GM18519 (cell line): ENCODE data around the gene TOMM40.
"Not testable (repeated sequence)": the region's sequence is repeated elsewhere in the genome, so short reads cannot be mapped to it uniquely, and the experiment has no call there.

Experiments
- ATAC-seq: cut with Tn5 transposase; IDR thresholded peaks from one replicate; pipeline ENCODE4 v1.9.1; 2021; ENCODE audit warnings: mild to moderate bottlenecking, moderate library complexity; ENCODE audit not compliant: unreplicated experiment, low FRiP score

The TOMM40 gene

DNA sequence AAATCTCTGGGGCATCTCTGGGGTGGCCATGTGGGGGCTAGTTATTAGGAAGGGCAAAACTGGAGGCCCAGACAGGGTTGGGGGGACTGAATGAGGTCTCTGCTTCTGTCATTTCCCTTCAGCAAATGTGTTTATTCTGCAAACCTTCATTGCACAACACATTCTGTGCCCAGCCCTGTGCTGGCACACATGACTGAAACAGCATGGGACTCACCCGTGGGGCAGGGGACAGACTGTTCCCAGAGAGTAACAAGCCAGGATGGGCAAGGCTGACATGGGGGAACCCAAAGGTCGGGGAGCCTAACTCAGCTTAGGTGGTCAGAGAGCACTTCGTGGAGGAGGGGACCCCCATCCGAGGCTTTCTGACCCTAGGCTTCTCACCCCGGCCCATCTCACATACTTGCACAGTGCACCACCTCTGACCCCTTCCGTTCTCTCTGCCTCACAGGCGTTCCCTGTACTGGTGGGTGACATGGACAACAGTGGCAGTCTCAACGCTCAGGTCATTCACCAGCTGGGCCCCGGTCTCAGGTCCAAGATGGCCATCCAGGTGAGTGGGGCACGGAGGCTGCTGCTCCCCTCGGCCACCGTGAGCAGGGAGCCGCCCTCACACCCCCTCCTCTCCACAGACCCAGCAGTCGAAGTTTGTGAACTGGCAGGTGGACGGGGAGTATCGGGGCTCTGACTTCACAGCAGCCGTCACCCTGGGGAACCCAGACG is 2.4 kb downstream of the TOMM40 start:
- ATAC-seq: no peak

DNA sequence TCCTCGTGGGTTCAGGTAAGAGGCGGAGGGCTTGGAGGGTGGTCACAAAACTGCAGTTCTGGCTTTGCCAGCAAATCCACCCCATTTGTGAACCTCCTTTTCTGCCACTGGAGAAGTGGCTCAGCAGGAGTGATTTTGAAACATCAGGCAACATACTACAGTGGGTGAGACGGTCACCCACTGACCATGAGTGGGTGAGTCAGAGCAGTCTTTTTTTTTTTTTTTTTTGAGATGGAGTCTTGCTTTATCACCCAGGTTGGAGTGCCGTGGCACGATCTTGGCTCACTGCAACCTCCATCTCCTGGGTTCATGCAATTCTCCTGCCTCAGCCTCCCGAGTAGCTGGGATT is 3.0 kb downstream of the TOMM40 start:
- ATAC-seq: no peak

DNA sequence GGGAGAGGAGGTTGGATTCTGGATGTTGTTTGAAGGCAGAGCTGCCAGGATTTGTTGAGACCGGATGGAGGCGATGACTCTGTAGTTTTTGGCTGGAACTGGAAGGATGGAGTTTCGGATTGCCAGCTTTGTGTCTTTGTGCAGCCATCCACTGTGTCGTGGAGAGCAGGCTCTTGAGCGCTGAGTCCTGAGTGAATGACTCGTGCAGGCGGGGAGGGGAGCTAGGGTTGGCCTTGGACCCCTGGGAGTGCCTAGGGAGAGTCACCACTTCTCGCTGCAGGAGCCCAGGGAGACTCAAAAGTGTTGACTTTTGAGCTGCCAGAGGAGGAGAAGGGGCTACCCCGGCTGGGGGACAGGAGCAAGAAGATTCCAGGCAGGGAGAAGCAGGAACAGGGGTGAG is 3.9 kb downstream of the TOMM40 start:
- no peak for ATAC-seq

DNA sequence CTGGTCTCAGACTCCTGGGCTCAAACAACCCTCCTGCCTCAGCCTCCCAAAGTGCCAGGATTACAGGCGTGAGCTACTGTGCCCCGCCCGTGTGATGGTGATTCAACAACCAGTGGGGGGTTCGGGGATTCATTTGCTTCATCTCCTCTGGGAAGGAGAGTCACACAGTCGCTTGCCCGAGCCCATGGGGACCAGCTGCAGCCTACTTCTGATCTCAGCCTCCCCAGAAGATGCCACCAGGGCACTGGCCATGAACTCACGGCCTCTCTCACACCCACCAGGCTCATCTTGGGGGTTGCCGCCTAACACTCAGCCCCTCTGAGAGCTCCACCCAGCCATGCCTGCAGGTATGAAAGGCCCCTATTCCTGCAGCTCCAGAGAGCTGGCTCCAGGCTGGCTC is 6.8 kb downstream of the TOMM40 start:
- no peak for ATAC-seq

- ATAC-seq: no peak
Measured at GRCh38 chr19:44900328-44901244, 9.5 kb downstream of the TOMM40 start.

DNA sequence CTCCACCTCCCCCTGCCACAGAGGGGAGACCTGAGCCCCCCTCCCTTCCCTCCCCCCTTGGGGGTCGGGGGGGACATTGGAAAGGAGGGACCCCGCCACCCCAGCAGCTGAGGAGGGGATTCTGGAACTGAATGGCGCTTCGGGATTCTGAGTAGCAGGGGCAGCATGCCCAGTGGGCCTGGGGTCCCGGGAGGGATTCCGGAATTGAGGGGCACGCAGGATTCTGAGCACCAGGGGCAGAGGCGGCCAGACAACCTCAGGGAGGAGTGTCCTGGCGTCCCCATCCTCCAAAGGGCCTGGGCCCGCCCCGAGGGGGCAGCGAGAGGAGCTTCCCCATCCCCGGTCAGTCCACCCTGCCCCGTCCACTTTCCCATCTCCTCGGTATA is 12.2 kb downstream of the TOMM40 start:
- no peak for ATAC-seq

DNA sequence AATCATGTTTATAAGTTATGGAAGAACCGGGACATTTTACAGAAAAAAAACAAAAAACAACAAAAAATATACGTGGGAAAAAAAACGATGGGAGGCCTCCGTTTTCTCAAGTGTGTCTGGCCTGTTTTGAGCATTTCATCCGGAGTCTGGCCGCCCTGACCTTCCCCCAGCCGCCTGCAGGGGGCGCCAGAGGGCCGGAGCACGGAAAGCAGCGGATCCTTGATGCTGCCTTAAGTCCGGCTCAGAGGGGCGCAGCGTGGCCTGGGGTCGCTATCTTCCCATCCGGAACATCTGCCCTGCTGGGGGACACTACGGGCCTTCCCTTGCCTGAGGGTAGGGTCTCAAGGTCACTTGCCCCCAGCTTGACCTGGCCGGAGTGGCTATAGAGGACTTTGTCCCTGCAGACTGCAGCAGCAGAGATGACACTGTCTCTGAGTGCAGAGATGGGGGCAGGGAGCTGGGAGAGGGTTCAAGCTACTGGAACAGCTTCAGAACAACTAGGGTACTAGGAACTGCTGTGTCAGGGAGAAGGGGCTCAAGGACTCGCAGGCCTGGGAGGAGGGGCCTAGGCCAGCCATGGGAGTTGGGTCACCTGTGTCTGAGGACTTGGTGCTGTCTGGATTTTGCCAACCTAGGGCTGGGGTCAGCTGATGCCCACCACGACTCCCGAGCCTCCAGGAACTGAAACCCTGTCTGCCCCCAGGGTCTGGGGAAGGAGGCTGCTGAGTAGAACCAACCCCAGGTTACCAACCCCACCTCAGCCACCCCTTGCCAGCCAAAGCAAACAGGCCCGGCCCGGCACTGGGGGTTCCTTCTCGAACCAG is 12.8 kb downstream of the TOMM40 start:
- no peak for ATAC-seq

DNA sequence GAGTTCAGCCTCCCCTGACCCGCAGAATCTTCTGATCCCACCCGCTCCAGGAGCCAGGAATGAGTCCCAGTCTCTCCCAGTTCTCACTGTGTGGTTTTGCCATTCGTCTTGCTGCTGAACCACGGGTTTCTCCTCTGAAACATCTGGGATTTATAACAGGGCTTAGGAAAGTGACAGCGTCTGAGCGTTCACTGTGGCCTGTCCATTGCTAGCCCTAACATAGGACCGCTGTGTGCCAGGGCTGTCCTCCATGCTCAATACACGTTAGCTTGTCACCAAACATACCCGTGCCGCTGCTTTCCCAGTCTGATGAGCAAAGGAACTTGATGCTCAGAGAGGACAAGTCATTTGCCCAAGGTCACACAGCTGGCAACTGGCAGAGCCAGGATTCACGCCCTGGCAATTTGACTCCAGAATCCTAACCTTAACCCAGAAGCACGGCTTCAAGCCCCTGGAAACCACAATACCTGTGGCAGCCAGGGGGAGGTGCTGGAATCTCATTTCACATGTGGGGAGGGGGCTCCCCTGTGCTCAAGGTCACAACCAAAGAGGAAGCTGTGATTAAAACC is 13.5 kb downstream of the TOMM40 start:
- ATAC-seq: no peak

DNA sequence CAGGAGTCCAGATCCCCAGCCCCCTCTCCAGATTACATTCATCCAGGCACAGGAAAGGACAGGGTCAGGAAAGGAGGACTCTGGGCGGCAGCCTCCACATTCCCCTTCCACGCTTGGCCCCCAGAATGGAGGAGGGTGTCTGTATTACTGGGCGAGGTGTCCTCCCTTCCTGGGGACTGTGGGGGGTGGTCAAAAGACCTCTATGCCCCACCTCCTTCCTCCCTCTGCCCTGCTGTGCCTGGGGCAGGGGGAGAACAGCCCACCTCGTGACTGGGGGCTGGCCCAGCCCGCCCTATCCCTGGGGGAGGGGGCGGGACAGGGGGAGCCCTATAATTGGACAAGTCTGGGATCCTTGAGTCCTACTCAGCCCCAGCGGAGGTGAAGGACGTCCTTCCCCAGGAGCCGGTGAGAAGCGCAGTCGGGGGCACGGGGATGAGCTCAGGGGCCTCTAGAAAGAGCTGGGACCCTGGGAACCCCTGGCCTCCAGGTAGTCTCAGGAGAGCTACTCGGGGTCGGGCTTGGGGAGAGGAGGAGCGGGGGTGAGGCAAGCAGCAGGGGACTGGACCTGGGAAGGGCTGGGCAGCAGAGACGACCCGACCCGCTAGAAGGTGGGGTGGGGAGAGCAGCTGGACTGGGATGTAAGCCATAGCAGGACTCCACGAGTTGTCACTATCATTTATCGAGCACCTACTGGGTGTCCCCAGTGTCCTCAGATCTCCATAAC is 14.5 kb downstream of the TOMM40 start, which contains the start of gene APOE:
Gene APOE (plus strand): TSS at position 360 of the 724 bp plus-strand sequence. CDS start 829 bp downstream, outside the sequence.
- ATAC-seq: no peak

DNA sequence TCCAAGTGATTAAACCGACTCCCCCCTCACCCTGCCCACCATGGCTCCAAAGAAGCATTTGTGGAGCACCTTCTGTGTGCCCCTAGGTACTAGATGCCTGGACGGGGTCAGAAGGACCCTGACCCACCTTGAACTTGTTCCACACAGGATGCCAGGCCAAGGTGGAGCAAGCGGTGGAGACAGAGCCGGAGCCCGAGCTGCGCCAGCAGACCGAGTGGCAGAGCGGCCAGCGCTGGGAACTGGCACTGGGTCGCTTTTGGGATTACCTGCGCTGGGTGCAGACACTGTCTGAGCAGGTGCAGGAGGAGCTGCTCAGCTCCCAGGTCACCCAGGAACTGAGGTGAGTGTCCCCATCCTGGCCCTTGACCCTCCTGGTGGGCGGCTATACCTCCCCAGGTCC is 16.6 kb downstream of the TOMM40 start:
- no peak for ATAC-seq

DNA sequence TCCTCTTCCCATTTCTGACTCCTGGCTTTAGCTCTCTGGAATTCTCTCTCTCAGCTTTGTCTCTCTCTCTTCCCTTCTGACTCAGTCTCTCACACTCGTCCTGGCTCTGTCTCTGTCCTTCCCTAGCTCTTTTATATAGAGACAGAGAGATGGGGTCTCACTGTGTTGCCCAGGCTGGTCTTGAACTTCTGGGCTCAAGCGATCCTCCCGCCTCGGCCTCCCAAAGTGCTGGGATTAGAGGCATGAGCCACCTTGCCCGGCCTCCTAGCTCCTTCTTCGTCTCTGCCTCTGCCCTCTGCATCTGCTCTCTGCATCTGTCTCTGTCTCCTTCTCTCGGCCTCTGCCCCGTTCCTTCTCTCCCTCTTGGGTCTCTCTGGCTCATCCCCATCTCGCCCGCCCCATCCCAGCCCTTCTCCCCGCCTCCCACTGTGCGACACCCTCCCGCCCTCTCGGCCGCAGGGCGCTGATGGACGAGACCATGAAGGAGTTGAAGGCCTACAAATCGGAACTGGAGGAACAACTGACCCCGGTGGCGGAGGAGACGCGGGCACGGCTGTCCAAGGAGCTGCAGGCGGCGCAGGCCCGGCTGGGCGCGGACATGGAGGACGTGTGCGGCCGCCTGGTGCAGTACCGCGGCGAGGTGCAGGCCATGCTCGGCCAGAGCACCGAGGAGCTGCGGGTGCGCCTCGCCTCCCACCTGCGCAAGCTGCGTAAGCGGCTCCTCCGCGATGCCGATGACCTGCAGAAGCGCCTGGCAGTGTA is 17.2 kb downstream of the TOMM40 start:
- ATAC-seq: no peak

- ATAC-seq: no peak
Measured at GRCh38 chr19:44908836-44909261, 17.8 kb downstream of the TOMM40 start.

DNA sequence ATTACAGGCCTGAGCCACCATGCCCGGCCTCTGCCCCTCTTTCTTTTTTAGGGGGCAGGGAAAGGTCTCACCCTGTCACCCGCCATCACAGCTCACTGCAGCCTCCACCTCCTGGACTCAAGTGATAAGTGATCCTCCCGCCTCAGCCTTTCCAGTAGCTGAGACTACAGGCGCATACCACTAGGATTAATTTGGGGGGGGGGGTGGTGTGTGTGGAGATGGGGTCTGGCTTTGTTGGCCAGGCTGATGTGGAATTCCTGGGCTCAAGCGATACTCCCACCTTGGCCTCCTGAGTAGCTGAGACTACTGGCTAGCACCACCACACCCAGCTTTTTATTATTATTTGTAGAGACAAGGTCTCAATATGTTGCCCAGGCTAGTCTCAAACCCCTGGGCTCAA is 18.7 kb downstream of the TOMM40 start:
- ATAC-seq: no peak

GRCh38 chr19:44911896-44912295 is 20.8 kb downstream of the TOMM40 start:
- not testable (repeated sequence) for ATAC-seq

GRCh38 chr19:44912854-44913253 is 21.8 kb downstream of the TOMM40 start:
- ATAC-seq: no peak

DNA sequence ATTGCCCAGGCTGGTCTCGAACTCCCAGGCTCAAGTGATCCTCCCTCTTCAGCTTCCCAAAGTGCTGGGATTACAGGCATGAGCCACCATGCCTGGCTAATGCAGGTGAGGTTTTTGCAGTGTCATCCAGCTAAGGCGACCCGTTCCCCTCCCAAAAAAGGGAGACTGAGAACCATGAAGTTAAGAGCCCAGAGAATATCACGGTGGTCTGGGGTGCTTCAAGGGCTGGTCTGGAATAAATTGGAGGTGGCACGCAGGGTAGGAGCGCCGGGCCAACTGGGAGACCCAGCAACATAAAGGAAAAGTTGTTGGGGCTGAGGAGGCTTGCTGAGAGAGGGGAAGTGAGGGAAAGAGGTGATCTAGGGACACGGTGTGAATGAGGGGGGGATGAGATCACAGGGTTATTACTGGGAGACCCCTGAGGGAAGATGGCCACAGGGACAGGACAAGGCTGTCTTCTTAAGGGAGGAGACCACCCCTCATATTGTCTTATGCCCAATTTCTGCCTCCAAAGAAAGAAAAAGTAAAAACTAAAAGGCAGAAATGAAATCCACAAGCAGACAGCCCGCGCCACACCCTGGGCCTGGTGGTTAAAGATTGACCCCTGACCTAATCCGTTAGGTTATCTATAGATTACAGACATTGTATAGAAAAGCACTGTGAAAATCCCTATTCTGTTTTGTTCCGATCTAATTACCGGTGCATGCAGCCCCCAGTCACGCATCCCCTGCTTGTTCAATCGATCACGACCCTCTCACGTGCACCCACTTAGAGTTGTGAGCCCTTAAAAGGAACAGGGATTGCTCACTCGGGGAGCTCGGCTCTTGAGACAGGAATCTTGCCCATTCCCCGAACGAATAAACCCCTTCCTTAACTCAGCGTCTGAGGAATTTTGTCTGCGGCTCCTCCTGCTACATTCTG is 22.7 kb downstream of the TOMM40 start:
- not testable (repeated sequence) for ATAC-seq

DNA sequence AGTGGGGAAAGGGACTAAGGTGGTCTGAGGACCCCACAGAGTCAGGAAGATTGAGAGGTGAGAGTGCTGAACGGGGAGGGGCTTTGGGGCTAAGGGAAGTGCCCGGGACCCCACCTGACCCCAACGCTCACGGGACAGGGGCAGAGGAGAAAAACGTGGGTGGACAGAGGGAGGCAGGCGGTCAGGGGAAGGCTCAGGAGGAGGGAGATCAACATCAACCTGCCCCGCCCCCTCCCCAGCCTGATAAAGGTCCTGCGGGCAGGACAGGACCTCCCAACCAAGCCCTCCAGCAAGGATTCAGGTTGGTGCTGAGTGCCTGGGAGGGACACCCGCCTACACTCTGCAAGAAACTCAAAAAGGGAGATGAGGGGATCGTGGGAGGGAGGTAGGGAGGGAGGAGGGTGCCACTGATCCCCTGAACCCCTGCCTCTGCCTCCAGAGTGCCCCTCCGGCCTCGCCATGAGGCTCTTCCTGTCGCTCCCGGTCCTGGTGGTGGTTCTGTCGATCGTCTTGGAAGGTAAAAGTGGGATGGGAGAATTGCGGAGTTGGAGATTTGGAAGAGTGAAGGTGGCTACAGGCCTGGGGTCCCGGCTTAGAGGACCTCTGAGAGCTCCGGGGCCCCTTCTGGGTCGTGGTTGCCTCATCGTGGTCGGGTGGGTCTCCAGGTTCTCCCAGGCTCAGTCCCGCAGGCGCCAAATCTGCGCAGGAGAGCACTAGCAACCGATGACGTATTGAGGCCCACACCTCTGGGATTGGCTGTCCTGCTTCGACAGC is 23.6 kb downstream of the TOMM40 start, which contains the start of gene APOC1:
Gene APOC1 (plus strand): TSS at position 176 of the 774 bp plus-strand sequence. CDS start 284 bp downstream, at position 460.
- not testable (repeated sequence) for ATAC-seq
